ENCODE data around the gene SHISAL2A. TPM values are rescaled to one million over a fixed set of nuclear protein-coding genes. Genes with fewer than 3 reads are reported as not detected.
A peak's percentile ranks its signal among the peaks of the same experiment; 100 is the strongest.

Gene SHISAL2A
- total RNA-seq, 1 experiment from 2014 or later: 0.90 TPM

- TF ChIP-seq CTCF (conservative IDR thresholded peaks at IDR 0.05): no peak
- Histone ChIP-seq H4K5ac (ENCODE audit: insufficient read length, low read depth, low read length) (no peak overlapping the region), H2AFZ (ENCODE audit: low read length) (no peak overlapping the region), H3K4me1 (ENCODE audit: insufficient read depth, low read length) (no peaks in the 10 kb centered on the region; the same call in 1 of the 2 replicates), H4K91ac (ENCODE audit: insufficient read length, low read depth, low read length) (no peak overlapping the region), H2AK5ac (ENCODE audit: insufficient read length, low read length) (no peak overlapping the region), H3K9me3 (ENCODE audit: control insufficient read depth, low read depth, low read length) (no peaks in the 10 kb centered on the region), H3K4me2 (ENCODE audit: insufficient read depth, insufficient read length, low read length) (no peak overlapping the region), H3K79me2 (ENCODE audit: insufficient read depth, low read length) (no peaks in the 10 kb centered on the region), H3K14ac (ENCODE audit: insufficient read depth, low read length) (no peak overlapping the region), H3K27me3 (ENCODE audit: insufficient read depth, low read length) (no peaks in the 10 kb centered on the region), H2BK20ac (ENCODE audit: low read depth, low read length, poor library complexity, severe bottlenecking) (no peak overlapping the region), H3K9ac (ENCODE audit: extremely low read depth, insufficient read length, low read length) (no peak overlapping the region), H3K23ac (ENCODE audit: insufficient read length, low read depth, low read length) (no peak overlapping the region), H3K56ac (ENCODE audit: insufficient read length, low read depth, low read length) (no peak overlapping the region), H3K23me2 (ENCODE audit: insufficient read length, low read depth, low read length, poor library complexity, severe bottlenecking) (no peaks in the 10 kb centered on the region), H3K79me1 (ENCODE audit: insufficient read depth, low read depth, low read length, poor library complexity, severe bottlenecking) (no peaks in the 10 kb centered on the region), H3K18ac (ENCODE audit: insufficient read length, low read depth, low read length) (no peak overlapping the region), H4K8ac (replicated peaks; ENCODE audit: insufficient read length, low read depth, low read length) (no peak overlapping the region), H2BK5ac (ENCODE audit: insufficient read length, low read length) (no peak overlapping the region), H2BK12ac (ENCODE audit: insufficient read length, low read depth, low read length) (no peak overlapping the region), H3K4ac (ENCODE audit: low read depth, low read length) (no peak overlapping the region), H4K20me1 (ENCODE audit: control insufficient read depth, insufficient read depth, insufficient read length) (no peaks in the 10 kb centered on the region), H3T11ph (ENCODE audit: low read length) (no peak overlapping the region), H3K27ac (ENCODE audit: insufficient read length, low read depth, low read length) (no peak overlapping the region), H2BK120ac (ENCODE audit: low read depth, low read length, poor library complexity, severe bottlenecking) (no peak overlapping the region), H2BK15ac (ENCODE audit: low read depth, low read length) (no peak overlapping the region)
- WGBS (ENCODE audit: extremely low coverage, insufficient read length, low lambda C conversion rate): no CpG with 5 or more reads among the region's 4 CpGs
- peaks cover 7 to 21% (median 7%) of the 10 kb centered on the region in 3 experiments for H3K36me3 Mint-ChIP-seq (ENCODE audit: insufficient read depth in 1 of 3, low read depth in 3 of 3)
- no peaks in the 10 kb centered on the region; a peak in 1 of 5 replicates for H3K9me3 Mint-ChIP-seq
- H3K4me1 Mint-ChIP-seq: peaks cover 18 to 23% of the 10 kb centered on the region in 2 experiments
- H3K4me3 Mint-ChIP-seq: no peak overlapping the region
- DNase-seq: no peak
- peak overlapping the region in 1 of 3 experiments; percentile 79; a peak in 1 of 7 replicates for H3K27ac Mint-ChIP-seq
- H3K27me3 Mint-ChIP-seq (ENCODE audit: low read depth): no peaks in the 10 kb centered on the region
These were observed 48.2 kb downstream of the SHISAL2A start for GRCh38 chr1:52681136-52681535.

Data from H9 (cell line).